Activated gamma-delta T cell treated with anti-CD3 and anti-CD28 coated beads, Interleukin-2, amount 50 U/mL, for 16 hours (primary cell): ENCODE measurements around the gene TCEAL4.

Experiments used
- DNase-seq: peaks from one replicate; pipeline ENCODE4 v3.0.0-alpha.2; 2020; ENCODE audit warnings: low read depth

TCEAL4 gene

DNA sequence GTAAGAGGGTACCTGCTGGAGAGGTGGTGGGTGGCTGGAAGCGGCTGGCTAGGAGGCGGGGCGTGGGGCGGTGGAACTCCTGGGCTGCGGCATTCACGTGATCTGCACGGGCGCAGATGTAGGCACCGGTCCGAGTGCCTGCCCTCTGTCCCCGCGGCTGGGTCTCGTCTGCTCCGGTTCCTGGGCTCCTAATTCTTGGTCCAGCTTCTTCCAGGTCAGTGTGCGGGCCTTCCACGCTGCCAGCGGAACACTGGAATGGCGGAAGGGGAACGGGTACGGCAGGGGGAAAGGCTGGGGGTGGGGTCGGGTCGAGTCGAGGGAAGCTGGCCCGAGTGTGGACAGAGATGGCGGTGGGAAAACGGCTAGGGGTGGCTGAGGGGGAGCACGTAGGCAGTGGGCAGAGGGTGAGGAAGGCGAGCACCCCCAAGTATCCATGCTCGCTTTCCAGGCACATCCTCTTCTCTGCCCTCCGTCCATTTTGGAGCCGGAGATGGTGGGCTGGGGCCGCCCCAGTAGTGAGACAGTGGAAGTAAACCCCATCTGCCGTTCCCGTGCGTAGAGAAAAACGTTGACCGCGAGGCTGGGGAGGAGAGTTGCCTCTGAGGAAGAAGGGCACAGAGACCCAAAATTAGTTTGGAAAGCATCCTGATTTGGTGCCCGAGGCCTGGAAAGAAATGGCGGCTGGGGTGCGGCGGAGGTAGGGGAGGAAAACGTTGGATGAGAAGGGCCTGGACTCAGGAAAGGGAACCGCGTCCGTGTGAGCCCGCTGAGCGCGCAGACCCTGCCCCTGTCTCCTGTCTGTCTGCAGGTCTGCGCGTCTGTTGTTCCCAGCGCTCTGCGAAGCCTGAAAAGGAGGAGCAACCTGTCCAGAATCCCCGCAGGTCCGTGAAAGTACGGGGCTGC lies at the start of gene TCEAL4:
TSS of gene TCEAL4 (plus strand) at position 105 of the 903 bp plus-strand sequence. CDS start 1,161 bp downstream, outside the sequence.
- DNase-seq, result peak; percentile 20

DNA sequence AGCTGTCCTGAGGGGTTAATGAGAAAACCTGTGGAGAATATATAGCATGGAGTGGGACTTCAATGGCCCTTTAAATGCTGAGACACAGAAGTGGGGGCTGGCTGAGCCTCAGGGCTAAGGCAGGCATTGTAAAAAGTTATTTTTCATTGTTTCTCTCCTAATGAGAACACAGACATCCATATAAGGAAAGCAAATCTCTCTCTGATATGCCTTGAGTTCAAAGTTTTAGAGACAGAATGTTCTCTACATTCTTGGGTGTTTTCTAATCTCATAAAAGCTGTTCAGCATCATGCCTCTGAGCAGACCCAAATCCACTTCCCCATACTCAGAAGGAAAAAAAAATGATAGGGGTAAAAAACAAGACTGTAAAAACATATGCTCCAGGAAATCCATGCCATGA lies 49.2 kb upstream of the TCEAL4 start:
- DNase-seq, result no peak

DNA sequence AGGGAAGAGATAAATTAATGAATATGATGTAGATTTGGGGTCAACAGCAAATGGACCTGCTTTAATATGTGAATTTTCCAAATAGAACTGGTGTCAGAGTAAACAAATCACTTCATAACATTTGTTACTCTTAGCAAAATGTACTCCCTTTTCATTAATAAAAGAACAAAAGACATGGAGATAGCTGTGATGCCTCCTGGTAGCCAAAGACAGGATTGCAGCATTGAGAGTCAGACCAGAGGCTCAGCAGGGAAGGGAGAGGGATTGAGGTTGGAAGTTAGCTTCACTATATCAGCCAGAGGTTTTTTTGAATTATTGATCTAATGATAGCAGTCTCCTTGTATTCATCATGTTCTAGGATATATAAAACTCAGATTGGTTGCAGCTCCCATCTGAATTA lies 48.6 kb upstream of the TCEAL4 start:
- no peak for DNase-seq

DNA sequence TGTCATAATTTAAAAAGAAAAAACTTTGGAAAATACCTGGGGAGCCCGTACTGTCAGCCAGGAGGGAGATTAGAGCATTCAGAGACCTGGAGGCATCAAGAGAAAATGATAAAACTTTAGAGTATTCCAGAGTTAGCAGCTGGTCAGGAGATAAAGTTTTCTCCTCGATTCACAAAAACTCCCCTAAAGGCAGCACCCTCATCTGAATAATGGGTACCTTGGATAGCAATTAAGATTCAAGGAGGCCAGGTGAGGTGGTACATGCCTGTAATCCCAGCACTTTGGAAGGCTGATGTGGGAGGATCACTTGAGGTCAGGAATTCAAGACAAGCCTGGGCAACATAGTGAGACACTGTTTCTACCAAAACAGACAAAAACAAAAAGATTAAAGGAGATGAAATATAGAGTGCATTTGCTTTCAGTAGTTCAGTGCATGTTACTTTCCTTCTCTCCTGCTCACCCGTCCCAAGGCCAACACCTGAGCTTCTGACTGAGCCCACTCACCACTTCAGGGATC lies 47.4 kb upstream of the TCEAL4 start:
- no peak for DNase-seq

DNA sequence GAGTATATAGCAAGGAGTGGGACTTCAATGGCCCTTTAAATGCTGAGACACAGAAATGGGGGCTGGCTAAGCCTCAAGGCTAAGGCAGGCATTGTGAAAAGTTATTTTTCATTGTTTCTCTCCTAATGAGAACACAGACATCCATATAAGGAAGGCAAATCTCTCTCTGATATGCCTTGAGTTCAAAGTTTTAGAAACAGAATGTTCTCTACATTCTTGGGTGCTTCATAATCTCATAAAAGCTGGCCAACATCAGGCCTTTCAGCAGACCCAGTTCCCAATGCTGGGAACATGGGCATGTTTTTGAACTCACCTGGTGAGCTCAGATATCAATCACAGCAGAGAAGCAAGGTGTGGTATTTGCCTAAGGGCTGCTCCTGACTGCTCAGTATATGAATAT lies 46.6 kb upstream of the TCEAL4 start:
- no peak for DNase-seq

DNA sequence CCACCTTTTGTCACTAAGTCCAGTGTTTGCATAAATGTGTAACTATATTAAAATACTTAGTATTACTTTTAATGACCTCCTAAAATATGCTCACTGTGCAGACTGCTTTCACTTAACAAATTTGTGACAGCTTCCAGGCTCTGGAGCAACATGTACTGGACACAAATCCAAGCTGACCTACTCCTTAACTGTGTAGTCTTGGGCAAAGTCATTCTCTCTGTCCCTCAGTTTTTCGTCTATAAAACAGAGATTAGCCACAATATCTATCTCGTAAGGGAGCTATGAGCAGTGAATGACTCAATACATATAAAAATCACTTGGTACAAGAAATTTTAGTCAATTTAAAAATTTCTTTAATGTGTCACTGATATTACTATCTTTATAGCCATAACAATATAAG lies 45.6 kb upstream of the TCEAL4 start:
- DNase-seq, result no peak

DNA sequence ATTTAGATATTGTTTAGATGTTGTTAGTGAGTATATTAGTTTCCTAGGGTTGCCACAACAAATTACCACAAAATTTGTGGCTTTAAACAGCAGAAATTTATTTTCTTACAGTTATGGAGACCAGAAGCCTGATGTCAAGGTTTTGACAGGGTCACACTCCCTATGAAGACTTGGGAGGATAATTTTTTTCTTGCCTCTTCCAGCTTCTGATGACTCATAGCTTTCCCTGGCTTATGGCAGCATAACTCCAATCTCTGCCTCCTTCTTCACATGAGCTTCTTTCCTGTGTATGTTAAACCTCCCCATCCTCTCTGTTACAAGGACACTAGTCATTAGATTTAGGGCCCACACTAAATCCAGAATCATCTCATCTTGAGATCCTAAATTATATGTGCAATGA lies 45.2 kb upstream of the TCEAL4 start:
- DNase-seq, result no peak

DNA sequence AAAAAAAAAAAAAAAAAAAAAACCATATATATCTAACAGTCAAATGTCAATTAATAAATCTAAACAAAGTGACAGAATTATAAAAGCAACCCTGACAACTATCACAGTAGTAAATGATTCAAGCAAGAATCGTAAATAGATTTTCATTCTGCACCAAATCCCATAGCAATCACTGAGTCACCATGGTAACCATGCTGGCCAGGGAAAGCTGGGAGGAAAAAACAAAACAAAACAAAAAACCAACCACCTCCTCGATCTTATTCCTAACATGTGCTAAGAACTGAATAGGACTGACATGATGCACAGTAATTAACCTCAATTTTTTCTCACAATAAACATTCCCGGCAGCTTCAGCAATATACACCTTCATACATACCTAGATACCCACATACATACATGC lies 35.4 kb upstream of the TCEAL4 start:
- no peak for DNase-seq

DNA sequence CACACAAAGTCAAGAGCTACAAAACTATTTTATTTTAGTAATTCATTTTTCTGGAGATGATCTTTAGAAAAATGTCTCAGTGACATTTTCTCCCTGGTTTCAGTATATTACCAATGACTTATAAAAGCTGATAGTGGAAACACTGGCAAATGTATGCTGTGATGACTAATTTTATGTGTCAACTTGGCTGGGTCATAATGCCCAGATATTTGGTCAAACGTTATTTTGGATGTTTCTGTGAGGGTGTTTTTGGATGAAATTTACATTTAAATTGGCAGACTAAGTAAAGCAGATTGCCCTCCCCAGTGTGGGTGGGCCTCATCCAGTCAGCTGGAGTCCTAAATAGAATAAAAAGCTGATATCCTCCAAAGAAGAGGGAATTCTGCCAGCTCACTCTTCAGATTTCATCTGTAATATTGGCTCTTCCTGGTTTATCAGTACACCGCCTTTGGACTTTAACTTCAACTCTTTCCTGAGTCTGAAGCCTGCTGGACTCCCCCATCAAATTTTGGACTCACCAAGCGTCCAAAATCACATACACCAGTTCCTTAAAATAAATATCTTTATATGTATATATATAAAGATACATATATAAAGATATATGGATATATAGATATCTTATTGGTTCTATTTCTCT lies 34.8 kb upstream of the TCEAL4 start:
- no peak for DNase-seq

DNA sequence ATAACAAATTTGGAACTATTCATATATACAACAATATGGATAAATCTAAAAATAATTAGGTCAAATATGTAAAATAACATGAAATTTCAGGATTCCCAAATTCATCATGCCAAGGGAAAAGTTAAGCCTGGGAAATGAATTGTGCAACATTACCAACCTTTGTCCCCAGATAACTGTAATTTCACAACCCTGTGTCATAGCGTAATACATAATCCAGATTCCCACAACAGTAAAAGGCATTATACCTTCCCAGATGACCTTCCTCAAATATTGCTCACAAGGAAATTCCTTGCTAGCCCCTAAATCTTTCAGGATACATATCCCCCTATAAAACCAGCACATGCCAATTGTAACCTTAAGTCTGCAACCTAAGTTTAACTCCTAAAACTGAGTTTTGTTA lies 33.1 kb upstream of the TCEAL4 start:
- DNase-seq, result no peak

DNA sequence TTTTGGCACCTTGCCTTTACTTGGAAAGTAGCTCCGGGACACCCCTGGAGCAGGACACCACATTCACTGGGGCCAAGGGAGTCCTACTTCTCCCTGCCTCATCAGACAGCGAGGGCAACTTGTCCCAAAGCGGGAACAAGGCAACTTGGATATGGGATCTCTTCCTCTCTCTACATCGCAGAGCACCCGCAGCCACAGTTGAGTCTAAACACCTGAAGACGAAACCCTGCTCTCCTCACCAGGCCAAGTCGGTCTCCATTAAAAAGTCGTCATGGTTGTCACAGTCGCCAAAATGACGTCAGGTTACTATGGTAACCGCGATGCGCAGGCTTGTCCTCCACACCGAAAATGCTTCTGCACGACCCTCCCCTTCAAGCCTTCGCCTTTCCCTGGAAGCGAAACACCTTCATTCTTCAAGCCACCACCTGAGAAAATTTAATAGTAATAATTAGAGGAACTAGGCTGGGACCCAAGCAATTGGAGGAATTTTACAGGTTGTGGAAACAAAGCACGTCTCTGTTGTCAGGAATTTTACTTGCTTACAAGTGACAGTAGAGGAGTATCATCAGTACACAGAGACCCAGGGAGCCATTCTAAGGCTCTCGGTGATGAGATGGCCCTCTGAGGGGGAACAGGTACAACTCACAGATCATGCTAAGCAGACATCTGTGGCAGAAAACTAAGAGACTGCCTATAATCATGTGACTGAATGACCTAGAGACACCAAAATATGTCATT lies 30.5 kb upstream of the TCEAL4 start:
- DNase-seq, result peak; percentile 26

DNA sequence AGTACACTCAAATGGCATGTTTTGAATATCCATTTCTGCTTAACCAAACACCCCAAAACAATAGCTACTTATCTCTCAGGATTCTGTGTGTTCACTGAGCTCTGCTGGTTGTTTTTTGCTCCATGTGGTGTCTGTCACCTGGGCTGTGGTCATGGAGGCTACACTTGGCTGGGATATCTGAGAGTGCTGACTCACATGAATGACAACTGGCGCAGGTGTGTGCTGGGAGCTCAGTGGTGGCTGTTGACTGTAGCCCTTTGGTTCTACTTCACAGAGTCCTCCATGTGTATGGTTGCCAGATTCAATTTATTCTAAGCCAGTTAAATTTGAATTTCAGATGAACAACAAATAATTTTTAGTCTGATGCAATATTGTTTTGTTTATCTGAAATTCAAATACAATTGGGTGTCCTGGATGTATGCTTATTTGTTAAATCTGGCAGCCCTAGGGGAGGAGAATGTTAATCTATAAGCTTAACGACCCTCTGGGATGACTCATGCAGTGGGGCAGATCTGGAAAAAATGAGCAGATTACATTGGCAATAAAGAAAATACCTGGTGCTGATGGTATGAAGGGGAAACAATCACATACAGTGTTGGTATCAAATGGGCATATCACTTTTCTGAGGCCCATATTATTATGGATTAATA lies 28.2 kb upstream of the TCEAL4 start:
- no peak for DNase-seq

DNA sequence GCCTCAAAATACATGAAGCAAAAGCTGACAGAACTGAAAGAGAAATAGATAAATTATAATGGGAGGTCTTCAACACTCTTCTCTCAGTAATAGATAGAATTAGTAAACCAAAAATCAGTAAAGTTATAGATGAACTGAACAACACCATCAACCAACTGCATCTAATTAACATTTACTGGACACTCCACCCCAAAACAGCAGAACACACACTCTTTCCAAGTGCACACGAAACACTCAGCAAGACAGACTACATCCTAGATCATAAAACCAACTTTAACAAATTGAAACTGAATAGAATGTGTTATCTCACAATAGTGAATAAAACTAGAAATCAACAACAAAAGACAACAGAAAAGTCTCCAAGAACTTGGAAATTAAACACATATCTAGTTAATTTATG lies 25.1 kb upstream of the TCEAL4 start:
- no peak for DNase-seq

DNA sequence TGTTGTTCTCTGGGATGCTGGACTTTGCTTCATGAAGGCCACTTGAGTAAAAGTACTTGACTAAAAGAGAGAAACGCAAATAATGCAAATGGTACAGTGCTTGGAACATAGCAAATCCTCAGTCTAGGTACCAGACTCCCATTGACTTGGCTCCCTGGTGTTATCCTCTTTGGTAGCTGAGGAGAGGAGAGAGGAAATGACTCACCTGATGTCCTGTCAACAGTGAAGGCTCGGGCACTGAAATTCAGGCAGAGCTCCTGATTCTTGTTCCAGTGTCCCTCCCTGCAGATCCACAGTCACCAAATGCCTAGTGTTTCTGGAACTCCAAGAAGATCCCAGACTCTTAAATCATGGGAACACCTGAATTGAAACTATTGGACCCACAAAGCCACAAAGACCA lies 22.5 kb upstream of the TCEAL4 start:
- no peak for DNase-seq

DNA sequence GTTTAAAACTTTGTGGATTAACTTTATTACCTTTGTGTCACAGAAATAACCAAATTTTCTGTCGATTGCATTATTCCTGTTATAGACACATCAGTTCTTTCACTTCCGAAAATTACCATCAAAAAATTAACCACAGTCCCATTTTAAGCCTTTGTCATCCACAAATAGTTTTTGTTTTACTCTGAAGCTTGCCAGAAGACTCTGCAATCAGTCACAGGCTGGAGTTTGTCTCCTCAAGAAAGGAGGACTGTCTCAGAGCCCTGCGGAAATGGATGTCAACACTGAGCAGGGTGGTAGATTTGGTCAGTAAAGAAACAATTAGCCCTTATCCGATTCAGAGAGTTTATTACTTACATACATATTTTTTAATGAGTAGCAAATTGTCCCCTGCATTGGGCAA lies 20.1 kb upstream of the TCEAL4 start:
- DNase-seq, result no peak

DNA sequence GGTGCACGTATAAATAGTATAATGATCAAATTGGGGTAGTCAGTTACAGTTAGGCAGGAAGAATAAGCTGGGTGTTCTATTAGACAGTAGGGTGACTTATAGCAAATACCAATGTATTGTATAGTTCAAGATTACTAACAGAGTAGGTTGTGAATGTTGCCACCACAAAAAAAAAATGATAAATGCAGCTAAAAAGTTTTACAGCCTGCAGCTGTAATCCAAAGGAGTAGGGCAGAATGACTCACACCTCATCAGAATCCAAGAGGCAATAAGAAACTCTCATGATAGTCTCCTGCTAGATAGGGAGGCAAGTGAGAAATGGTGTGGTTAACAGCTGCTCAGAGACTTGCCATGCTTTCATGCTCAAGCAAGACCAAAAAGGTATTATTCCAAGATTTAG lies 19.6 kb upstream of the TCEAL4 start:
- DNase-seq, result no peak

DNA sequence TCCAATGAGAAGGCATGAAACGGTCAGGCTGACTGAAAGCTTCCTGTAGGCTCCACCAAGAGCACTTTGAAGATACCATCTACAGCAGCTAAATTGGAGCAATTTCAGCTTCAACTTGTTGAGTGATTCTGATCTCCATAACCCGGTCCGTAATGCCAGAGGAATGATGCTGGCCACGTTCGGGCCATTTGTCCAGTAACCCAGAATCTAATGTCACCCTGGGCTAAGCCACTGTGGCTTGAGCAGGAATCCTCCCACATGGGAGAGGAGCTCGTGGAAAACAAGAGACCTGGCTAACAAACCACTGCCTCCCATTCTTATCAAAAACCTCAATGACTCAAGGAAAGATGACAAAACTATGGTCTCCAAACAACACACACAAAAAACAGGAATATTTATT lies 14.2 kb upstream of the TCEAL4 start:
- DNase-seq, result no peak

DNA sequence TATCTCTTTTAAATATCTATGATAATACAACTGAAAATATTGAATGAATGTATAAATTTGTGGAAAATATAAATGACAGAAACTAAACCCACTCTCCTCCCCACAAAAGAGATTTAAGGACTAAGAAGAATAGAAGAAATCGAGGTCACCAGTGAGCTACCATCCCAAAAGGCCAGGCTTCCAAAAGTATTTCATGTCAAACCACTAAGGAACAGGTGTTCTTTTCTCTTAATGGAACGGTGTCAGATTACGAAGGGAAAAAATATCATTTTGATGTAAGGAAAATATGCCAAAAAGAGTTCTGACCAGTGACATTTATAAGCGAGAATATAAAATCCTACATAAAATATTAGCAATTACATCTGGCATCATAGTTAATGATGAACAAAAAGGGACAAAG lies 13.6 kb upstream of the TCEAL4 start:
- DNase-seq, result no peak

DNA sequence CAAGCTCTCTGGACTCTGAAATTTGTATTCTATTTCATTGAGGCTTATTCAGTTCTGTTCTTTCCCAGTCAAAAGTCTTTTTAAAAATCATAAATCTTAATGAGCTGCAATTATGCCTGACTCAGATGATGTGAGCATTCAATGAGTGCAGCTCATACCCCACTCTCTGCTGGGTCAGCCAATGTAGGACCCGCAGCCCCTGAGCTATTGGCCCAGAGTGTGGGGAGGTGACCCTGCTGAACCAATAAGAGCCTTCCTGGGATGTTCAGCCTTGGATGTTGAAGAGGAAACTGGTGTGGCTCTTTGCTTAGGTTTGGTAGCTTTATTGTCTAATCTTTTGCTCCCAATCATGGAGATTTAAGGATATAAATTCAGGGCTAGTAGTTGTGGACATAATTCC lies 12.1 kb upstream of the TCEAL4 start:
- no peak for DNase-seq

DNA sequence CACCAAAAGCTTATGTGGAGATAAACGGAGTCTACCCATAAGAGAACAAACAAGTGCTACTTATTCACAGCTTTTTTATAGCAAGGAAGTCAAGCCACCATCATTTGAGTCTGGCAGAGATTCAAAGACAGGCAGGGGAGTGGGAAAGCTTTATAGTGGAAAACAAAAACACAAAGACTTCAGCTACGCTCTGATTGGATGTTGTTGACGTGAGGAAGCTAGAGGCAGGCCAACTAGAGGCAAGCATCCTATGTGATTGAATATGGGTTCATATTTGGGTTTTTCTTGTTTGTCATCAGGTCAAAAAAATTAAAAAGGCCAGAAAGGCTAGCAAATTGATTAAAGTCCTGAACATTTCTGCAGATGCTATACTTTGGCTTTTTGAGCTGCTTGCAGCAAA lies 719 bp upstream of the TCEAL4 start:
- no peak for DNase-seq

DNA sequence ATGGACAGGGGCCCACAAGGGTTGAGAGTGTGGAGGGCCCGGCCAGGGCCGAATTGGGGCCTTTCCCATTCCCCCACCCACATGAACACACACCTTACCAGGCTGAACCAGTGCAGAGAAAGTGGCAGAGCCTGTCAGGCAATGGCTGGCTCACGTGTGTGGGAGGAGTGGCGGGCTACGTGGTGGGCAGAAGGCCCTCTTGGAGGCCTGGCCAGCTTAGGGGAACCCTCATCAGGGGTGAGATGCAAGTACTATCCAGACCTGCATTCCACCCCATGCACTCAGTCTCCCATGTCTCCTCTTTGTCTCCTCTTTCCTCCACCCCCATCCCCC lies 965 bp downstream of the TCEAL4 start:
- DNase-seq, result no peak

DNA sequence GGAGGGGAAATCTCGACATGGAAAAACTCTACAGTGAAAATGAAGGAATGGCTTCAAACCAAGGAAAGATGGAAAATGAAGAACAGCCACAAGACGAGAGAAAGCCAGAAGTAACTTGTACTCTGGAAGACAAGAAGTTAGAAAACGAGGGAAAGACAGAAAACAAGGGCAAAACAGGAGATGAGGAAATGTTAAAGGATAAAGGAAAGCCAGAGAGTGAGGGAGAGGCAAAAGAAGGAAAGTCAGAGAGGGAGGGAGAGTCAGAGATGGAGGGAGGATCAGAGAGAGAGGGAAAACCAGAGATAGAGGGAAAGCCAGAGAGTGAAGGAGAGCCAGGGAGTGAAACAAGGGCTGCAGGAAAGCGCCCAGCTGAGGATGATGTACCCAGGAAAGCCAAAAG lies 1.3 kb downstream of the TCEAL4 start:
- no peak for DNase-seq
